Activated CD4-positive, CD25-positive, alpha-beta regulatory T cell treated with anti-CD3 and anti-CD28 coated beads, Interleukin-2, amount 50 U/mL, for 16 hours (primary cell): ENCODE data around the gene LRGUK.

ENCODE experiments used
- DNase-seq: peaks from one replicate; pipeline ENCODE4 v3.0.0-alpha.2; 2020; ENCODE audit warnings: low read depth, low spot score

Gene LRGUK

GRCh38 chr7:134298902-134299683, 172.0 kb downstream of the LRGUK start:
- DNase-seq: no peak

- no peak for DNase-seq
Observed at GRCh38 chr7:134300988-134301387, 173.8 kb downstream of the LRGUK start.

GRCh38 chr7:134301592-134301991, 174.5 kb downstream of the LRGUK start:
- DNase-seq: no peak

- no peak for DNase-seq
Observed at GRCh38 chr7:134302120-134302519, 175.0 kb downstream of the LRGUK start.

GRCh38 chr7:134307320-134307719, 180.2 kb downstream of the LRGUK start:
- no peak for DNase-seq

- DNase-seq: no peak
Observed at GRCh38 chr7:134308548-134308947, 181.4 kb downstream of the LRGUK start.

- DNase-seq: no peak
Observed at GRCh38 chr7:134311807-134312206, 184.7 kb downstream of the LRGUK start.

GRCh38 chr7:134312717-134313116, 185.6 kb downstream of the LRGUK start:
- DNase-seq: no peak

- DNase-seq: no peak
Observed at GRCh38 chr7:134313543-134313942, 186.4 kb downstream of the LRGUK start.
